HG03060 (cell line): Measurements from ENCODE around the gene RITA1.
"Not testable (repeated sequence)": the region's sequence is repeated elsewhere in the genome, so short reads cannot be mapped to it uniquely, and the experiment has no call there.

Experiments
- ATAC-seq: cut with Tn5 transposase; IDR thresholded peaks from one replicate; pipeline ENCODE4 v1.9.1; 2021; ENCODE audit warnings: low read depth, moderate number of reproducible peaks; ENCODE audit not compliant: unreplicated experiment

Gene RITA1

GRCh38 chr12:113201187-113202177, 16.0 kb downstream of the RITA1 start:
- ATAC-seq, result no peak

DNA sequence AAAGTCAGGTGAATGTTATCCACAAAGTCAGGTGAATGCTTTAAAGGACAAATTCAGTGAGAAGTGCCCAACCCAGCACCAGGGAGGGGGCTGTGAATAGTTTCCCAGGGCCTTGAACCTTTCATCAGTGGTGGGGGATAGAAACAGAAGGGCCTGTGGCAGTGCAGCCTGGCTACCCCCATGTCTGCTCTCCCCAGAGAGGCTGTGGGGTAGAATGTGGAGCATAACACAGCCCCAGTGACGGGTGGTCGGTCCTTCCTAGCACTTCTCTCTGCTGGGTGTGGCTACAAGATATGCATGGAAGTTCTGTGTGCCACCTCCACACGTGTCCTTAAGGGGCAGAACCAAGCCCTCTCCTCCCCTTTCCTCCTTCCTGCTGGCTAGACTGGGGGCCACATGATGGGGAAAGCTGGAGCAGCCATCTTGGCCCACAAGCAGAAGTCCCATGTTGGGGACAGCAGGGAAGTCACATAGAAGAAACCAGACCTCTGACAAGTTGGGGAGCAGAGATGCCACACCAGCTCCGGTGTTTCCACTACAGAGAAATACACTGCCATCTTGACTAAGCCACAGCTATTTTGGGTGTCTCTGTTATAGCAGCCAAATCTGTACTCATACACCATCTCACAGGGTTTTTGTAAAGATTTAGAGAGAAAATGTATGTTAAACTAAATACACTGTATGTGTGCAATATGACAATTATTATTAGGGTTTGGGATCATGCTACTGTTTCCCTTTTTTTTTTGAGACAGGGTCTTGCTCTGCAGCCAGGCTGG, 17.0 kb downstream of the RITA1 start:
- ATAC-seq, result no peak

- no peak for ATAC-seq
Observed at GRCh38 chr12:113203852-113204760, 18.6 kb downstream of the RITA1 start.

GRCh38 chr12:113204804-113205203, 19.3 kb downstream of the RITA1 start:
- no peak for ATAC-seq

DNA sequence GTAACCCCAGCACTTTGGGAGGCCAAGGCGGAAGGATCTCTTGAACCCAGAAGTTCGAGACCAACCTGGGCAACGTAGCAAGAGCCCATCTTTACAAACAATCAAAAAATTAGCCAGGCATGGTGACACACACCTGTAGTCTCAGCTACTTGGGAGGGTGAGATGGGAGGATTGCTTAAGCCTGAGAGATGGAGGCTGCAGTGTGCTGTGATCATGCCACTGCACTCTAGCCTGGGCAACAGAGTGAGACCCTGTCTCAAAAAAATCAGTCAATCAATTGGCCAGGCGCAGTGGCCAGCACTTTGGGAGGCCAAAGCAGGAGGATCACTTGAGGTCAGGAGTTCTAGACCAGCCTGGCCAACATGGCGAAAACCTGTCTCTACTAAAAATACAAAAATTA, 21.3 kb downstream of the RITA1 start:
- not testable (repeated sequence) for ATAC-seq

DNA sequence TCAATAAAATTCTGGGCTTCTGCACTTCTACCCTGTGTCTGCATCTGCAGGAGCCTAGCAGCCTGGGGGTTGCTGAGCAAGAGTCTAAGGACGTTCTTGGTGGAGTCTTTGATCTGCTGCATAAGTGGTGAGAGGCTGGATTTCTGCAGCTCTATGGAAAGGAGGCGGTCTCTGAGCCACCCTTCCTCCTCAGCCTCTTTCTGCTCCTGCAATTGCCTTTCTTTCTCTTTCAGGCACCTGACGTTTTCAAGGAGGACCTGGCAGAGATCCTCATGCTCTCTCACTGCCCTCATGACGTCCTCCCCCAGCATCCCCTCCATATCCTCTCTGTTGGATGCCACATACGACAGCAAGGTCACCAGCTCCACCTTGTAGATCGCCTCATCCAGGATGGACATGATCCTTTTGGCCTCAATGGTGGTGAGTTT, 22.1 kb downstream of the RITA1 start:
- ATAC-seq, result no peak

DNA sequence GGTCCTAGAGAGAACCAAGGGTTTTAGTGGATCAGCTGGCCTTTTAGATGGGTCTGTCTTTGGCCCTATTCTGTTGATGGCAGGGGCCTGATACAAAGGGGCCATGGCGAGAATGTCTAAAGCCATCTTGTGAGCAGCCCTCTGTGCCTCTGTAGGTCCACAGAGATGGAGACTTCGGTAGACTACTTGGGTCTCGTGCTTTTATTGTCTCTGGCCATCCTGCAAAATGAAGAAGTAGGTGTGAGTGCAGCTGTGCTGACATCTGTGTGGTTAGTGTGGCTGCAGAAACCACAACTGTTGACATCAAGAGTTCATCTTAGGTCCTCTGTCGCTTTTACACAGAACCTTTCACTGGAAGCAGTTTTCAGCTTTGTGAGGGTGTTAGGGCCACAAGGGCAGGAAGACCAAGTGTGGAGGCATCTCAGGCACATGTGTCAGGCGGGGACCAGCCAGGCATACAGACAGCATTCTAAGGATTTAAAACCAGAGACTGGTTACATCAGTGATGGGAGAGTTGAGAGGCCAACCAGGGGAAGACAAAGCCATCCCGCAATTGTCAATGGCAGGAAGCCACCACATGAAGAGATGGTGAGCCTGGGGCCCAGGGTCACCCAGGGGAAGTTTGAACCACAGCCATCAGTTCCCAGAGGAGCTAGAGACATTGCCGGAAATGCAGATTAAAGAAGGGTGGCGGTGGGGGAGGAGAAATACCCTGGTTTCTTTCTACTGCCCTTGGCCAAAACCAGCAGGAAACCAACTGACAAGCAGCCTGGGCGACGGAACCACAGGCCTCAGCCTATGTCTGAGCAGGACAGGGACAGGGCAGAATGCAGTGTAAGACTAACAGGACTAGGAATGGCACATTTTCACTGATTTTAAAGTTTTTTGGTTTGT, 22.8 kb downstream of the RITA1 start:
- ATAC-seq, result peak; percentile 58

DNA sequence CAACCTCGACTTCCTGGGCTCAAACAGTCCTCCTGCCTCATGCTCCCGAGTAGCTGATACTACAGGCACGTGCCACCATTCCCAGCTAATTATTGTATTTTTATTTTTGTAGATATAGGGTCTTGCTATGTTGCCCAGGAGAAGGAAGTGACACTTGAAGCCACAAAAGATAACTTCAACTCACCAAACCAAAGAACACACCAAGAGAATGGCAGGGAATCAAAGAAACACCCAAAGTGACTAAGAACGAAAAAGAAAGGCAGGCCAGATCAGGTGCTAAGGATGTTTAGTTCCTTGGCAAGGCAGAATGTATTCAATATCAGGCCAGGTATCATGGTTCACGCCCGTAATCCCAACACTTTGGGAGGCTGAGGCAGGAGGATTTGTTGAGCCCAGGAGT, 25.6 kb downstream of the RITA1 start:
- ATAC-seq, result no peak

GRCh38 chr12:113214895-113215400, 29.4 kb downstream of the RITA1 start:
- no peak for ATAC-seq

- ATAC-seq, result no peak
Observed at GRCh38 chr12:113216027-113216426, 30.5 kb downstream of the RITA1 start.

GRCh38 chr12:113220593-113221180, 35.2 kb downstream of the RITA1 start:
- no peak for ATAC-seq

DNA sequence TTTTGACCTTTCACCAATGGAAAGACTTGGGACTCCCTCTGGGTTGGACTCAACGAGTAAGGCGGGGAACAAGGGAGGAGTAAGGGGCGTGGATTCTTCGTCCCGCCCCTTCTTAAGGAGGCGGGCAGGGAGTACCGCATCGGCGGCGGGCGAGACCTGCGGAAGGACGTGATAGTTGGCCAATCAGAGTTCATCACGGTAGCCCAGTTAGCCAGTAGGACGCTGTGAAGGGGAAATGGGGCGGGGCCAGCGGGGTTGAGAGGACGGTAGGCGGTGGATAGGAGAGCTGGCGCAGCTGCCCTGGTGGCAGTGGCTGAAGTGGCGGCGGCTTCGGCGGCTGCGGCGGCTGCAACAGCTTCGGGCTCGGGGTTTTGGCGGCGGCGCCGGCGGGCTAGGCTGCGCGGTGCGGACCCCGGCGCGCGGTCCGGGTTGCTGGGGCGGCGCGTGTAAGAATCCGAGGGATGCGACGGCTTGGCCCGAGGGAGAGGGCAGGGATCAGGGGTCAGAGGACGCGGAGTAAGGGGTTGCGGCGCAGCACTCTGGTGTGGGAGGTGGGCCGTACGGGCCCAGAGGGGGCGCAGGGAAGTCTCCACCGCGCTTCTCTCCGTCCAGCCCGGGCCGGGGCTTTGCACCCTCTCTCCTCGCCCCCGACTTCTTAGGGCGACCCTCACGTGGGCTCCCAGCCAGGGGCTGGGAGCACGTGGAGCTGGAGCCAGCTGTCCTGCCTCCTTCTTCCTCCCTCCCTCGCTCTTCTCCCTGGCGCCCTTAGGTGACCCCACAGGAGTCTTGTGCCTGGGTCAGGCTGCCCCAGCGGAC, 35.9 kb downstream of the RITA1 start, which contains the start of gene TPCN1:
TSS of gene TPCN1 (plus strand) at position 284 of the 816 bp plus-strand sequence. CDS start 5,389 bp downstream, outside the sequence.
- ATAC-seq, result peak; percentile 89

DNA sequence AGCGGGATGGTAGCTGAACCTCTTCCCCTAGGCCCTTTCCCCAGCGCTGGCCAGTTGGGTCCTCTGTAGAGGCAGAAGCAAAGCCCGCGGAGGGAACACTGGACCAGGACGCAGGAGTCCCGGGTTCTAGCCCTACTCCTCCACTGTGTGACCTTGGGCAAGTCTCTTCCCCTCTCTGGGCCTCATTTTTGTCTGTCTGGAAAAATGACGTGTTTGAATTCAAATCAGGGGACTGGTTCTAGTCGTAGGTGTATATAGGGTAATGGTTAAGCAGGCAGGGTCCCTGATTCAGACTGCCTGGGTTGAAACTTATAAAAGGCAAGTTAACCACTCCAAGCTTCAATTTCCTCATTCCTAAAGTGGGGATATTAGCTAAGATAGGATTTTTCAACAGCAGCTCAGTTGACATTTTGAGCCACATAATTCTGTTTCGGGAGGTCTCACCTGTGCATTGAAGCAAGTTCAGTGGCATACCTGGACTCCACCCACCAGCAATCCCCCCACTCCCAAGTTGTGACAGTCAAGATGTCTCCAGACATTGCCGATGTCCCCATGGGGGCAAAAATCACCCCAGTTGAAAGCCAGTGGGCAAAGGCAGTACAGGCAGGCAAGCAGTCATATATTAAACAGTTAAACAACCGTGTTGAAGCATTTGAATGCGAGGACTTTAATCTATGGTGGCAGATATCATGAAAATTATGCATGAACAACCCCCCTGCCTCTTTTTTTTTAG, 36.6 kb downstream of the RITA1 start:
- no peak for ATAC-seq

- ATAC-seq, result no peak
Observed at GRCh38 chr12:113222730-113223531, 37.4 kb downstream of the RITA1 start.

DNA sequence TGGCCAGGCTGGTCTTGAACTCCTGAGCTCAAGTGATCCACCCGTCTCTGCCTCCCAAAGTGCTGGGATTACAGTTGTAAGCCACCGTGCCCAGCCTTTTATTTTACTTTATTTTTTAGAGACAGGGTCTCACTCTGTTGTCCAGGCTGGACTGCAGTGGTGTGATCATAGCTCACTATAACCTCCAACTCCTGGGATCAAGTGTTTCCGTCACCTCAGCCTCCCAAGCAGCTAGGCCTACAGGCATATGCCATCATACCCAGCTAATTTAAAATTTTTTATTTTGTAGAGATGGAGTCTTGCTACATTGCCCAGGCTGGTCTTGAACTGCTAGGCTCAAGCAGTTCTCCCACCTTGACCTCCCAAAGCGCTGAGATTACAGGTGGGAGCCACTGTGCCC, 39.4 kb downstream of the RITA1 start:
- no peak for ATAC-seq
